Transverse colon (tissue), 4 donors: ENCODE data around the gene TH. TPM values are rescaled to one million over a fixed set of nuclear protein-coding genes. Genes with fewer than 3 reads are reported as not detected.

Experiments used
- DNase-seq: peaks from one replicate; pipeline ENCODE4 v3.0.0-alpha.2; 2019
- H3K27ac ChIP-seq, 4 donors: fragments of 200-600 bp; sonication (generic); 2 replicates each; pipeline ENCODE4 v1.5.1; 2016 to 2018; ENCODE audit warnings: inconsistent platforms in 4 of 4
- H3K27me3 ChIP-seq: fragments of 200-600 bp; sonication (generic); 2 replicates; pipeline ENCODE4 v1.5.1; 2017; ENCODE audit warnings: inconsistent platforms
- H3K36me3 ChIP-seq, 4 donors: fragments of 200-600 bp; sonication (generic); 2 replicates each; pipeline ENCODE4 v1.5.1; 2017 to 2019; ENCODE audit warnings: inconsistent platforms in 4 of 4
- H3K4me1 ChIP-seq, 4 donors: fragments of 200-600 bp; sonication (generic); 2 replicates each; pipeline ENCODE4 v1.5.1; 2017 to 2020; ENCODE audit warnings: inconsistent platforms in 4 of 4
- H3K4me3 ChIP-seq, 4 donors: fragments of 200-600 bp; sonication (generic); 1 replicate in 1 of 4; 2 replicates in 3 of 4; pipeline versions ENCODE4 v1.5.1 to v1.6.1; 2017 to 2019; ENCODE audit warnings: inconsistent platforms in 4 of 4
- H3K9me3 ChIP-seq, 2 donors: fragments of 200-600 bp; sonication (generic); 2 replicates each; pipeline ENCODE4 v1.5.1; 2017 to 2019; ENCODE audit warnings: inconsistent platforms in 2 of 2
- EP300 ChIP-seq: sonication (generic); formaldehyde crosslinking; IDR thresholded peaks from one replicate; pipeline ENCODE4 v1.6.1; 2017; ENCODE audit warnings: antibody characterized with exemption, low read depth
- POLR2A ChIP-seq: fragments of 450-650 bp; IDR thresholded peaks from one replicate; pipeline ENCODE4 v1.6.1; 2016; ENCODE audit warnings: antibody characterized with exemption, mild to moderate bottlenecking, moderate library complexity
- POLR2AphosphoS5 ChIP-seq, 3 donors: sonication (generic); formaldehyde crosslinking; IDR thresholded peaks; one replicate each; pipeline ENCODE4 v1.6.1; 2016; ENCODE audit warnings: antibody characterized with exemption in 3 of 3
- WGBS, 2 donors: methylation state at CpG; one replicate each; pipeline ENCODE4 v1.1.5; 2018; ENCODE audit warnings: low coverage in 1 of 2; 5-methylcytosine and 5-hydroxymethylcytosine counted together
- in situ Hi-C, 4 donors: fragments of 200-750 bp; cut with MboI; loops; one replicate each; pipeline versions ENCODE4 v1.15.0 to v1.15.1; 2017; ENCODE audit warnings: low sequenced_read_pairs in 3 of 4, low pct_ligation_motif_present in 1 of 4, low pct_unique_long_range_greater_than_20kb in 1 of 4
- intact Hi-C: fragments of 100-400 bp; cut with DNase I; formaldehyde crosslinking; loops from one replicate; pipeline ENCODE4 v1.15.1; 2023; ENCODE audit warnings: low total_unique reads
- total RNA-seq, 4 donors: library from RNA; depleted of rRNA; stranded (reverse); fragments of >200 nt; gene quantifications; one replicate each; pipeline ENCODE4 v1.1.0, GENCODE V29; 2016
- TF ChIP-seq, protein P1 (sequence below), 5 experiments: fragments of 200-600 bp in 3 of 5; fragments of 450-650 bp in 2 of 5; sonication (generic) in 3 of 5; IDR thresholded peaks; 1 replicate in 2 of 5; 2 replicates in 3 of 5; pipeline ENCODE4 v1.5.1; 2016 to 2017; ENCODE audit warnings: antibody characterized with exemption in 5 of 5, inconsistent platforms in 3 of 5, mild to moderate bottlenecking in 2 of 5, moderate library complexity in 1 of 5

The TH gene
- total RNA-seq, result not detected

DNA sequence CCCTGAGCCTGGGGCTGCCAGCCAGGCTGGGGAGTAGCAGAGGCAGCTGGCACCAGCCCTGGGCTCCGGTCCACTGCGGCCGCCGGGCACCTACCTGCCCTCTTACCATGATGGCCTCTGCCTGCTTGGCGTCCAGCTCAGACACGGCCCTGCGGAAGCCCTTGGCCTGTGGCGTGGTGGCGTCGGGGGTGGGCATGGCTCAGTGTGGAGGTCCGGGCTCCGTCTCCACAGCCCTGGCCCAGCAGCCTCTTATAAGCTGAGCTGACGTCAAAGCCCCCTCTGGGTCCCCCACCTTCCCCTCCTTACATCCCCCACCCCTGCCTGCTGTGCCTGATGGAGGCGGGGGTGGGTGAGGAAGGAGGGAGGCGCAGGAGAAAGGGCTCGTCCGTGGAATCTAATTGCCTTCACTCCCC lies at the start of gene TH:
Gene TH, minus strand, starts transcription at position 225 of the 413 bp plus-strand sequence. Its CDS starts 29 bp downstream, at position 196.
- no peaks in the 10 kb centered on the region for H3K36me3 ChIP-seq
- no peak within 1 kb of the TSS for H3K4me3 ChIP-seq
- H3K4me1 ChIP-seq, result peaks cover 0 to 3% (median 2%) of the 10 kb centered on the region in 4 donors
- H3K9me3 ChIP-seq, result no peaks in the 10 kb centered on the region
- H3K27ac ChIP-seq, result no peak within 1 kb of the TSS
- TF ChIP-seq POLR2A (no peak), EP300 (no peak), POLR2AphosphoS5 (IDR thresholded peaks at IDR 0.05) (no peak)
- TF ChIP-seq, protein P1, sequence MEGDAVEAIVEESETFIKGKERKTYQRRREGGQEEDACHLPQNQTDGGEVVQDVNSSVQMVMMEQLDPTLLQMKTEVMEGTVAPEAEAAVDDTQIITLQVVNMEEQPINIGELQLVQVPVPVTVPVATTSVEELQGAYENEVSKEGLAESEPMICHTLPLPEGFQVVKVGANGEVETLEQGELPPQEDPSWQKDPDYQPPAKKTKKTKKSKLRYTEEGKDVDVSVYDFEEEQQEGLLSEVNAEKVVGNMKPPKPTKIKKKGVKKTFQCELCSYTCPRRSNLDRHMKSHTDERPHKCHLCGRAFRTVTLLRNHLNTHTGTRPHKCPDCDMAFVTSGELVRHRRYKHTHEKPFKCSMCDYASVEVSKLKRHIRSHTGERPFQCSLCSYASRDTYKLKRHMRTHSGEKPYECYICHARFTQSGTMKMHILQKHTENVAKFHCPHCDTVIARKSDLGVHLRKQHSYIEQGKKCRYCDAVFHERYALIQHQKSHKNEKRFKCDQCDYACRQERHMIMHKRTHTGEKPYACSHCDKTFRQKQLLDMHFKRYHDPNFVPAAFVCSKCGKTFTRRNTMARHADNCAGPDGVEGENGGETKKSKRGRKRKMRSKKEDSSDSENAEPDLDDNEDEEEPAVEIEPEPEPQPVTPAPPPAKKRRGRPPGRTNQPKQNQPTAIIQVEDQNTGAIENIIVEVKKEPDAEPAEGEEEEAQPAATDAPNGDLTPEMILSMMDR (IDR thresholded peaks at IDR 0.05), result no peak
- intact Hi-C loops, result no loop called here
- no peak for DNase-seq
- in situ Hi-C loops, result loop anchor here in 3 of 4 donors (25.0 kb wide), 2 partner anchors 459 to 484 kb away; partner anchors contain the start of gene KRTAP5-6 (in 2 of the 3)
- H3K27me3 ChIP-seq, result peaks cover 23% of the 10 kb centered on the region
- WGBS, 2 donors, result 73% methylated on average over 17 of the region's 17 CpGs; no CpG with 5 or more reads in 1 of the 2 donors

DNA sequence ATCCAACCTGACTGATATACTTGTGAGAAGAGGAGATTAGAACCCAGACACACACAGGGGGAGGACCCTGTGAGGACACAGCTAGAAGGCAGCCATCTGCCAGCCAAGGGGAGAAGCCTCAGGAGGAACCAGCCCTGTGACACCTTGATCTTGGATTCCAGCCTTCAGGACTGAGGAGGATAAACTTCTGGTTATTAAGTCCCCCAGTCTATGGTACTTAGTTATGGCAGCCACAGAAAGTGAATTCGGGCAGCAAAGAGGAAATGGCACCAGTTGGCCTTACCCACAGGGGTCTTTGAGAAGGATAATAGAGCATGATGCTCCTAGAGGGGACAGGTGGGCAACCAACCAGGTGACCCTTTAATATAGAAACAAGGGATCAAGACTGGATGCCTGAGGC lies 49.4 kb upstream of the TH start:
- Histone ChIP-seq H3K4me3 (no peak overlapping the region), H3K27ac (no peak overlapping the region), H3K4me1 (peaks cover 0 to 10% (median 2%) of the 10 kb centered on the region in 4 donors), H3K36me3 (no peaks in the 10 kb centered on the region), H3K27me3 (no peaks in the 10 kb centered on the region), H3K9me3 (no peaks in the 10 kb centered on the region)
- in situ Hi-C loops, result no loop called here
- no peak for DNase-seq
- 59 to 80% methylated on average over 1 of the region's 1 CpG for WGBS, 2 donors
- intact Hi-C loops, result no loop called here
- TF ChIP-seq POLR2AphosphoS5 (IDR thresholded peaks at IDR 0.05) (no peak), EP300 (no peak), POLR2A (no peak)
- TF ChIP-seq, protein P1 (IDR thresholded peaks at IDR 0.05), result no peak

DNA sequence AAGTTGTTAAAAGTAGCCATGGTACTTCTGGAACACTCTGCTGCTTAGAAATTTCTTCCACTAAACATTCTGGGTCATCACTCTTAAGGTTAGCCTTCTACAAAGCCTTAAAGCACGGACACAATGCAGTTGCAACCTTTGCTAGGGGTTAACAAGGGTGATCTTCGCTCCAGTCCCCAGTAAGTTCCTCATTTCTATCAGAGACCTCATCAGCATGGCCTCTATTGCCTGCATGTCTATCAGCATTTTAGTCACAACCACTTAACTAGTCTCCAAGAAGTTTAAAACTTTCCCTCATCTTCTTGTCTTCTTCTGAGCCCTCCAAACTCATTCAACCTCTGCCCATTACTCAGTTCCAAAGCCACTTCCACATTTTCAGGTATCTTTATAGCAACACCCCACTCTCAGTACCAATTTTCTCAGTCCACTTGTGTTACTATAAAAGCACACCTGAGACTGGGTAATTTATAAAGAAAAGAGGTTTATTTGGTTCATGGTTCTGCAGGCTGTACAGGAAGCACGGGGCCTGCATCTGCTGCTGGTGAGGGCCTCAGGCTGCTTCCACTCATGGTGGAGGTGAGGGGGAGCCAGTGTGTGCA lies 48.7 kb upstream of the TH start:
- TF ChIP-seq, protein P1 (IDR thresholded peaks at IDR 0.05), result no peak
- no peak for TF ChIP-seq POLR2A
- TF ChIP-seq POLR2AphosphoS5 (IDR thresholded peaks at IDR 0.05), result no peak
- TF ChIP-seq EP300, result no peak
- no peaks in the 10 kb centered on the region for H3K9me3 ChIP-seq
- no peaks in the 10 kb centered on the region for H3K27me3 ChIP-seq
- H3K36me3 ChIP-seq, result no peaks in the 10 kb centered on the region
- peaks cover 0 to 10% (median 2%) of the 10 kb centered on the region in 4 donors for H3K4me1 ChIP-seq
- H3K27ac ChIP-seq, result no peak overlapping the region
- in situ Hi-C loops, result no loop called here
- DNase-seq, result no peak
- intact Hi-C loops, result no loop called here
- H3K4me3 ChIP-seq, result no peak overlapping the region
- 75 to 80% methylated on average over 1 to 3 of the region's 3 CpGs for WGBS, 2 donors

DNA sequence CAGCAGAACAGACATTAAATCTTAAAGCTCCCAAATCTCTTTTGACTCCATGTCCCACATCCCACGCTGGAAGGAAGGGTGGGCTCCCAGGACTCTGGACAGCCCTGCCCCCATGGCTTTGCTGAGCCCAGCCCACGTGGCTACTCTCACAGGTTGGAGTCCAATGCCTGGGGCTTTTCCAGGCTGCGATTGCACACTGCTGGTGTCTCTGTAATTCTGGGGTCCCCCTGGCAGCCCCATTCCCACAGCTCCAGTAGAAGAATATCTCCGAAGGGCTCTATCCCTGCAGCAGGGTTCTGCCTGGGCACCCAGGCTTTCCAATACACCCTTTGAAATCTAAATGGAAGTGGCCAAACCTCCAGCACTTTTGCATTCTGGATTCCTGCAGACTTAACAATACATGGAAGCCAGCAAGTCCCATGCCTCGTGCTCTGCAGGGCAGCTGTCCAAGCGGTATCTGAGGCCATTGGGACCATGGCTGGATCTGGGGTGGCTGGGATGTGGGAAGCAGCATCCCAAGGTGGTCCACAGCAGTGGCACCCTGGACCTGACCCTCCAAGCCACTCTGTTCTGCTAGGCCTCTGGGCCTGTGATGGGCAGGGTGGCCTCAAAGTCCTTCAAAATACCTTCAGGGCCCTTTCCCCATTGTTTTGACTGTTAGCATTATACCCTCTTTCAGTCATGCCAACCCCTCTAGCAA lies 47.9 kb upstream of the TH start:
- intact Hi-C loops, result no loop called here
- Histone ChIP-seq H3K9me3 (no peaks in the 10 kb centered on the region), H3K36me3 (no peaks in the 10 kb centered on the region), H3K27ac (no peak overlapping the region), H3K27me3 (no peaks in the 10 kb centered on the region), H3K4me1 (peaks cover 0 to 10% (median 2%) of the 10 kb centered on the region in 4 donors), H3K4me3 (no peak overlapping the region)
- no peak for TF ChIP-seq POLR2A
- TF ChIP-seq EP300, result no peak
- TF ChIP-seq POLR2AphosphoS5 (IDR thresholded peaks at IDR 0.05), result no peak
- TF ChIP-seq, protein P1 (IDR thresholded peaks at IDR 0.05), result no peak
- in situ Hi-C loops, result no loop called here
- no peak for DNase-seq
- 91% methylated on average over 6 of the region's 6 CpGs; no CpG with 5 or more reads in 1 of the 2 donors for WGBS, 2 donors
